ENCODE measurements around the gene RIMS4.
"Not testable (repeated sequence)": the region's sequence is repeated elsewhere in the genome, so short reads cannot be mapped to it uniquely, and the experiment has no call there.

RIMS4 gene

DNA sequence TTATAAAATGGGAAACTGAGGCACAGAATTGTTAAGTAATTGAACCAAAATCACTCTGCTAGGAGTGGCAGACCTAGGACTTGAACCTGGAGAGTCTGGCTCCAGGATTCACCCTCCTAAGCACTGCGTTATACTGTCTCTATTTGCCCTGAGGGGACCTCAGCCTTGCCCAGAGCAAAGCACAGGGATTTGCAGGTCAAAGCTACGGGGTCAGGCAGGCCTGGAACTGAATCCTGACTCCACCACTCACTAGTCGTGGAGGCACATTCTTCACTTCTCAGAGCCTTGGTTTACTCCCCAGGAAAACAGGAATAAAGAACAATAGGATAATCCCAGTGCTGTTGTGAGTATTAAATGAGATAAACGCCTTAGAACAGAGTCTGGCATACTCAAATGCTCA is 45.3 kb downstream of the RIMS4 start:
- no peak overlapping the region for H2AFZ ChIP-seq (ENCODE audit: low read depth)
- no peaks in the 10 kb centered on the region for H4K20me1 ChIP-seq (ENCODE audit: insufficient read depth)
- no peaks in the 10 kb centered on the region for H3K36me3 ChIP-seq (ENCODE audit: insufficient read depth)
- H3K27ac ChIP-seq, result no peak overlapping the region
- TF ChIP-seq, protein P1, sequence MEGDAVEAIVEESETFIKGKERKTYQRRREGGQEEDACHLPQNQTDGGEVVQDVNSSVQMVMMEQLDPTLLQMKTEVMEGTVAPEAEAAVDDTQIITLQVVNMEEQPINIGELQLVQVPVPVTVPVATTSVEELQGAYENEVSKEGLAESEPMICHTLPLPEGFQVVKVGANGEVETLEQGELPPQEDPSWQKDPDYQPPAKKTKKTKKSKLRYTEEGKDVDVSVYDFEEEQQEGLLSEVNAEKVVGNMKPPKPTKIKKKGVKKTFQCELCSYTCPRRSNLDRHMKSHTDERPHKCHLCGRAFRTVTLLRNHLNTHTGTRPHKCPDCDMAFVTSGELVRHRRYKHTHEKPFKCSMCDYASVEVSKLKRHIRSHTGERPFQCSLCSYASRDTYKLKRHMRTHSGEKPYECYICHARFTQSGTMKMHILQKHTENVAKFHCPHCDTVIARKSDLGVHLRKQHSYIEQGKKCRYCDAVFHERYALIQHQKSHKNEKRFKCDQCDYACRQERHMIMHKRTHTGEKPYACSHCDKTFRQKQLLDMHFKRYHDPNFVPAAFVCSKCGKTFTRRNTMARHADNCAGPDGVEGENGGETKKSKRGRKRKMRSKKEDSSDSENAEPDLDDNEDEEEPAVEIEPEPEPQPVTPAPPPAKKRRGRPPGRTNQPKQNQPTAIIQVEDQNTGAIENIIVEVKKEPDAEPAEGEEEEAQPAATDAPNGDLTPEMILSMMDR (conservative IDR thresholded peaks at IDR 0.05; ENCODE audit: low read depth, low read length), result no peak
- no peak overlapping the region for H3K4me3 ChIP-seq (IDR thresholded peaks at IDR 0.05; ENCODE audit: insufficient read depth, low read depth, low read length)
- H3K9ac ChIP-seq, result no peak overlapping the region
- H3K4me2 ChIP-seq, result no peak overlapping the region
- peaks cover 60% of the 10 kb centered on the region for H3K27me3 ChIP-seq (ENCODE audit: insufficient read depth, low read depth)
- H3K4me1 ChIP-seq (ENCODE audit: low read depth, poor library complexity, severe bottlenecking), result no peaks in the 10 kb centered on the region
- no peaks in the 10 kb centered on the region for H3K79me2 ChIP-seq (ENCODE audit: insufficient read depth, low read depth)

GRCh38 chr20:44763798-44764197 is 46.5 kb downstream of the RIMS4 start:
- H2AFZ ChIP-seq (ENCODE audit: low read depth); H3K4me2 ChIP-seq; H3K27ac ChIP-seq; H3K9ac ChIP-seq; H3K4me3 ChIP-seq (IDR thresholded peaks at IDR 0.05; ENCODE audit: insufficient read depth, low read depth, low read length); H4K20me1 ChIP-seq (ENCODE audit: insufficient read depth); H3K79me2 ChIP-seq (ENCODE audit: insufficient read depth, low read depth); H3K4me1 ChIP-seq (ENCODE audit: low read depth, poor library complexity, severe bottlenecking); H3K36me3 ChIP-seq (ENCODE audit: insufficient read depth): not testable (repeated sequence)
- H3K27me3 ChIP-seq (ENCODE audit: insufficient read depth, low read depth), result peaks cover 51% of the 10 kb centered on the region

DNA sequence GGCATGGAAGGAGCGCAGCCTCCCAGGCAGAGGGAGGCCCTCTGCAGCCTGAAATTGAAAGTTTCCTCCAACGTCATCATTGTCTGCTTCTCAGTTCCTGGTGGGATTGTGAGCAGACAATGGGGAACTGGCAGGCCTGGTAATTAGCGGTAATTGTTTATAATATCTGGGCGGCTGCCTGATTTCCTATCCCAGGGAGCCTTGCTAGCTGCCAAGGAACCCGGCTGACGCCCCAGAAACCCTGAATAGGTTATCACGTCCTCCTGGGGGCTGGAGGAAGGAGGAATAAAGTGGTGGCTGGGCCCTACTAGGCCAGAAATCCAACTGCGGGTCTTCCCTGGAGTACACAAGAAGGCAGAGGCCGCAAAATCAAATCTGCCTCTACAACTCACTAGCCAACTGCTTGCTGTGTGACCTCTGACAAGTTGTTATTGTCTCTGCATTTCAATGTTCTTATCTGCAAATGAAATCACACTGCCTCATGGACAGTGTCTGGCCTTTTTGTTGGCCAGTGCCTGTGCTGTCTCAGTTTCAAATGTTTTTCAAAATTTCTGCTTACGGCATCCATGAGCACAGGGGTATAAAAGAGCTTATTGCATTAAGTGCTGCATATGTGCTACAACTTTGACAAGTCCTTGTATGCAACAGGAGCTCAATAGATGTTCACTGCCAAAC is 47.7 kb downstream of the RIMS4 start:
- H3K4me3 ChIP-seq (IDR thresholded peaks at IDR 0.05; ENCODE audit: insufficient read depth, low read depth, low read length), result no peak overlapping the region
- no peaks in the 10 kb centered on the region for H3K4me1 ChIP-seq (ENCODE audit: low read depth, poor library complexity, severe bottlenecking)
- H3K27ac ChIP-seq, result no peak overlapping the region
- no peaks in the 10 kb centered on the region for H3K36me3 ChIP-seq (ENCODE audit: insufficient read depth)
- H3K4me2 ChIP-seq, result no peak overlapping the region
- no peaks in the 10 kb centered on the region for H3K79me2 ChIP-seq (ENCODE audit: insufficient read depth, low read depth)
- H4K20me1 ChIP-seq (ENCODE audit: insufficient read depth), result no peaks in the 10 kb centered on the region
- no peak overlapping the region for H2AFZ ChIP-seq (ENCODE audit: low read depth)
- H3K9ac ChIP-seq, result no peak overlapping the region
- H3K27me3 ChIP-seq (ENCODE audit: insufficient read depth, low read depth), result peaks cover 39% of the 10 kb centered on the region
- TF ChIP-seq, protein P1 (conservative IDR thresholded peaks at IDR 0.05; ENCODE audit: low read depth, low read length), result no peak

GRCh38 chr20:44761423-44761822 is 48.9 kb downstream of the RIMS4 start:
- Histone ChIP-seq H3K27ac (no peak overlapping the region), H3K4me3 (IDR thresholded peaks at IDR 0.05; ENCODE audit: insufficient read depth, low read depth, low read length) (no peak overlapping the region), H3K4me2 (no peak overlapping the region), H3K9ac (no peak overlapping the region), H3K4me1 (ENCODE audit: low read depth, poor library complexity, severe bottlenecking) (no peaks in the 10 kb centered on the region), H3K79me2 (ENCODE audit: insufficient read depth, low read depth) (no peaks in the 10 kb centered on the region), H2AFZ (ENCODE audit: low read depth) (no peak overlapping the region), H3K36me3 (ENCODE audit: insufficient read depth) (no peaks in the 10 kb centered on the region), H3K27me3 (ENCODE audit: insufficient read depth, low read depth) (peaks cover 27% of the 10 kb centered on the region), H4K20me1 (ENCODE audit: insufficient read depth) (no peaks in the 10 kb centered on the region)
- TF ChIP-seq, protein P1 (conservative IDR thresholded peaks at IDR 0.05; ENCODE audit: low read depth, low read length), result no peak

GRCh38 chr20:44759595-44759994 is 50.8 kb downstream of the RIMS4 start:
- Histone ChIP-seq H3K9ac (no peak overlapping the region), H3K4me3 (IDR thresholded peaks at IDR 0.05; ENCODE audit: insufficient read depth, low read depth, low read length) (no peak overlapping the region), H3K79me2 (ENCODE audit: insufficient read depth, low read depth) (no peaks in the 10 kb centered on the region), H3K4me2 (no peak overlapping the region), H3K27me3 (ENCODE audit: insufficient read depth, low read depth) (peaks cover 12% of the 10 kb centered on the region), H3K4me1 (ENCODE audit: low read depth, poor library complexity, severe bottlenecking) (no peaks in the 10 kb centered on the region), H4K20me1 (ENCODE audit: insufficient read depth) (no peaks in the 10 kb centered on the region), H2AFZ (ENCODE audit: low read depth) (no peak overlapping the region), H3K36me3 (ENCODE audit: insufficient read depth) (no peaks in the 10 kb centered on the region), H3K27ac (no peak overlapping the region)
- TF ChIP-seq, protein P1 (conservative IDR thresholded peaks at IDR 0.05; ENCODE audit: low read depth, low read length), result no peak
